GM13977 (cell line): ENCODE results near the gene LAMA1.

ENCODE experiments used
- DNase-seq: peaks from one replicate; pipeline ENCODE4 v3.0.0; 2012; ENCODE audit warnings: low spot score
- in situ Hi-C: fragments of 300-500 bp; cut with MboI; formaldehyde crosslinking; loops from one replicate; pipeline ENCODE4 v1.12.0; 2022; ENCODE audit warnings: low sequenced_read_pairs, low pct_unique_long_range_greater_than_20kb, mixed read lengths, inconsistent platforms; ENCODE audit not compliant: unreplicated experiment
- TF ChIP-seq, protein P1 (sequence below): IDR thresholded peaks from 2 replicates; pipeline ENCODE4 v1.5.1; 2012; ENCODE audit warnings: mild to moderate bottlenecking, control low read depth; ENCODE audit not compliant: insufficient read depth; ENCODE audit errors: extremely low read depth, missing control alignments

Gene LAMA1

DNA sequence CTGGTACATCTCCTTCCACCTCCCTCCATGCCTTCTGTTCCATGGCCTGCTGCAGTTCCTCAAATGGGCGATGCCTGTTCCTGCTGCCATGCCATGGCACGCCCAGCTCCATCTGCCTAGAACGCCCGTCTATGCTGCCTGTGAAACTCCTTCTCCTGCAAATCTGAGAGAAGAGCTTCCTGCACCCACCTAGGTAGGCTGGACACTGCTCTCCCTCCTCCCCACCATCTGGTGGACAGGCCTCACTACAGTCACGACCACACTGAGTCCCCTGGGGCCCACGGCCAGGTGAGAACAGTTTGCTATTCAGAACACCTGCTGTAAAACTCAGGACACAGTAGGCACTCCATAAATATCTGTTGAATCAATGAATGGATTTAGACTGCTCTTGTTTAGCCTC lies 92.4 kb downstream of the LAMA1 start:
- in situ Hi-C loops = no loop called here
- TF ChIP-seq, protein P1, sequence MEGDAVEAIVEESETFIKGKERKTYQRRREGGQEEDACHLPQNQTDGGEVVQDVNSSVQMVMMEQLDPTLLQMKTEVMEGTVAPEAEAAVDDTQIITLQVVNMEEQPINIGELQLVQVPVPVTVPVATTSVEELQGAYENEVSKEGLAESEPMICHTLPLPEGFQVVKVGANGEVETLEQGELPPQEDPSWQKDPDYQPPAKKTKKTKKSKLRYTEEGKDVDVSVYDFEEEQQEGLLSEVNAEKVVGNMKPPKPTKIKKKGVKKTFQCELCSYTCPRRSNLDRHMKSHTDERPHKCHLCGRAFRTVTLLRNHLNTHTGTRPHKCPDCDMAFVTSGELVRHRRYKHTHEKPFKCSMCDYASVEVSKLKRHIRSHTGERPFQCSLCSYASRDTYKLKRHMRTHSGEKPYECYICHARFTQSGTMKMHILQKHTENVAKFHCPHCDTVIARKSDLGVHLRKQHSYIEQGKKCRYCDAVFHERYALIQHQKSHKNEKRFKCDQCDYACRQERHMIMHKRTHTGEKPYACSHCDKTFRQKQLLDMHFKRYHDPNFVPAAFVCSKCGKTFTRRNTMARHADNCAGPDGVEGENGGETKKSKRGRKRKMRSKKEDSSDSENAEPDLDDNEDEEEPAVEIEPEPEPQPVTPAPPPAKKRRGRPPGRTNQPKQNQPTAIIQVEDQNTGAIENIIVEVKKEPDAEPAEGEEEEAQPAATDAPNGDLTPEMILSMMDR = no peak
- DNase-seq = no peak

DNA sequence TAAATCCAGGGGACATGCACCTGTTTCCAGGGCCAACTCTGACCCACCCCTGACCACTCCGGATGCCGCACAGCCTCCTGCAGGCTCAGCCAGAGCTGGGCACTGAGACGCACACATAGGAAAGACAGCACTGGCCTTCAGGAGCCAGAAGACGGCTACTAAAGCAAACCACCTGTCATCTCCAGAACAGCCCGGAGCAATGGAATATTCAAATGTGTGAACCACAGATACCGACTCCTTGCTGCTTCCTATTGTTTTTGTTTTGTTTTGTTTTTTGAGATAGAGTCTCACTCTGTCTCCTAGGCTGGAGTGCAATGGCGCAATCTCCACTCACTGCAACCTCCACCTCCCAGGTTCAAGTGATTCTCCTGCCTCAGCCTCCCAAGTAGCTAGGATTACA lies 94.0 kb downstream of the LAMA1 start:
- in situ Hi-C loops = no loop called here
- TF ChIP-seq, protein P1 = no peak
- no peak for DNase-seq

DNA sequence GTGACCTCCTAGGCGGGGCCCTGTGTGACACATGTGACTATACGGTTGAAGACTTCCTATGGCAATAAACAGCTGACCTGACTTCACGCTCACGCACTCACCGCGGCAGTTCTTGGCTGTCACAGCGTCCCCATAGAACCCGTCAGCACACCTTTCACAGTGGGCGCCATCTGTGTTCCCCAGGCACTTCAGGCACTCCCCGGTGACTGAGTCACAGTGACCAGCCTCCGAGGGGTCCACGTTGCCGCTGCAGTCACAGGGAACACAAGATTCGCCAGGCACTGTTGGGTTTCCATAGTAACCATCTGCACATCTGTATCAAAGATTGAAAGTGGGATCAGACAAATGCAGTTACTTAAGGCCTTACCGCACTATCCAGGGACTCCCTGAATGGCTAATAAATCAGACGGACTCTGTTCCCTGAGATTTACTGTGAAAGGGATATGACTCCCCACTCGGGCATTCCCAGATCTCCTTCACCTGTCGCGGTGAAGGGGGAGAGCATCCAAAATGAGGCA lies 94.5 kb downstream of the LAMA1 start:
- TF ChIP-seq, protein P1 = no peak
- in situ Hi-C loops = no loop called here
- no peak for DNase-seq

DNA sequence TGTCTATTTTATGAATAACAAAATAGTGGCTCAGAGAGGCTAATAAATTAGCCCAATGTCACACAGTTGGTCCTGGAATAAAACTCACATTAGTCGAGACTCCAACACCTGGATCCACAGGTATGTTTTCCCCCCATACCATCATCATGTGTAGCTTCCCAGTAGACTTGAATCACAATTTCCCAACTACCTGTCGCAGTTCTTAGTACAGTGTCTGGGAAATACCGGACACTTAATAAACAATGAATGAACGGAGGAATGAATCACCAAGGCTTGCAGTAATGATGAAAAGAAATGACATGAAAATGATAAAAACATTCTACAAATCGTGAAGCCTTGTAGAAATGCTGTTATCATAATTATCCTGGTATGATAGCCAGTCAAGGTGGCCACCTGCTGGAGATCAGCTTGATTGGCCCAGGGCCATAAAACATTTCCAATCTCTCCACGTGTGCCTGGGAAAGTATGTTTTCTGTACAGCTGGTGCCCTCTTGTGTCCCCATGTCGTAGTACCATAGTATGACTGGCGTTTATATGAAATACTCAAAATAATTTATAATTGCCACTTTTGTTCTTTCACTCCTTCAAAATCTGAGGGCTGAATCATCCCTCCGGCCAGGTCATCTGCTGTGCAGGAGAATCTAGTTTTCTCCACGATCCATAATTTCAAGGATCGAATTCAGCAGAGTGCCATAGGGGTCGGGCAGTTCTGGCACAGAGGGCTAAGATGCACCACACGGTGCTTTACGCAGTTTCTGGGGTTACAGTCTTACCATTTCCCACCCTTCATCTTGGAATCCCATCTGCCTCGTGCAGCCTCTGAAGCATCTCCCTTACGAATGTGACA lies 95.4 kb downstream of the LAMA1 start:
- DNase-seq = no peak
- in situ Hi-C loops = no loop called here
- TF ChIP-seq, protein P1 = no peak

DNA sequence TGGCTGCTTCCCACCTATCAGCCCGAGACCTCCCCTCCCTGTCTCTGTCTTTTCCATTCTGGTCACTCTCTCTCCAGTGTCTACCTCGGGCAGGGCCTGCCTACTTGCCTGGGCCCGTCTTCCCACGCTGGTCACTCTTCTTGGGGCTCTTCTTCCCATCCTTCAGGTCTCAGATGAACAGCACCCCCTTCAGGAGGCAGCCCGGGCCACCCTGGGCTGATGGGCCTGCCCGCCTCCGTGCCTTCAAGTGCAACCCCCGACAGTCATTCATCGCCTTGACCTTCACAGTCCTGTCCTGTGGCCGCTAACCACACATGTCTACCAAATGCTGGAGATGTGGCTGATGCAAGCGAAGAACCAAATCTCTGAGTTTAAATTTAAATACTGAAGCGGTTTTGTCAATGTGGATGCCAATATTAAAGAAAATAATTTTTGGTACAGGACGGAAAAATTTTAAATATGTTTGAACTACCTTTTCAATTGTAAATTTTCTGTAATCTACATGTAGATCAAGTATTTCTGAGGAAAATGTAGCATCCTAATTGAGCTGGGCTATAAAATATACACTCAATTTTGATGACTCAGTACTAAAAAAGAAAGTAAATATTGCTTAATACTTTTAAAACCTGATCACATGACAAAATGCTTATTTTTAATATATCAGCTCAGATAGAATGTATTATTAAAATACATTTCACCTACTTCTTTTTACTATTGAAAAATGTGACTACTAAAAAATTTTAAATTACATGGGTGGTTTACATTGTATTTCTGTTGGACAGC lies 96.4 kb downstream of the LAMA1 start:
- TF ChIP-seq, protein P1 = no peak
- in situ Hi-C loops = no loop called here
- no peak for DNase-seq

DNA sequence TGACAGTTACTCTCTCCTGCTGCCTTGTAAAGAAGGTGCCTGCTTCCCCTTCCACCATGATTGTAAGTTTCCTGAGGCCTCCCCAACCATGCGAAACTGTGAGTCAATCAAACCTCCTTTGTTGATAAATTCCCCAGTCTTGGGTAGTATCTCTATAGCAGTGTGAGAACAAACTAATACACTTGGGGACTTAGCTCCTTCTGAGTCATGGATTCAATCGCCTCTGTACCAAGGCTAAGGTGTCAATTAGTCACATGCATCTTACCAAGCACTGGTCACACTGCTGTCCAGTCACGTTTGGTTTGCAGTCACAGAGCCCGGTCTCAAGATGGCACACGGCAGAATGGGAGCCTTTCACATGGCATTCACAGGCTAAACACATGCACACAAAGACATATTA lies 100.6 kb downstream of the LAMA1 start:
- no peak for DNase-seq
- in situ Hi-C loops = no loop called here
- TF ChIP-seq, protein P1 = no peak
